ENCODE measurements around the gene PLPP1. TPM values are rescaled to one million over a fixed set of nuclear protein-coding genes. Genes with fewer than 3 reads are reported as not detected.

The PLPP1 gene
- total RNA-seq (2022; extraction: Qiagen RNA extraction), result 29.9 to 39.8 TPM (median 35.5 TPM) in 5 replicates

GRCh38 chr5:55534436-55535198 is at the start of gene PLPP1:
Gene PLPP1 (minus strand): TSS chr5:55534964. CDS start chr5:55534629, 335 bp downstream.

Other genes with a start within 250 kb of the PLPP1 start
- 20.3 to 27.7 TPM (median 22.4 TPM) in 5 replicates for gene DHX29, start 227.3 kb downstream of the PLPP1 start, total RNA-seq (2022; extraction: Qiagen RNA extraction)
- gene MTREX, start 227.0 kb downstream of the PLPP1 start, total RNA-seq (2022; extraction: Qiagen RNA extraction), result 29.1 to 61.5 TPM (median 34.0 TPM) in 5 replicates
- gene SLC38A9, start 177.4 kb upstream of the PLPP1 start, total RNA-seq (2022; extraction: Qiagen RNA extraction), result 20.1 to 33.6 TPM (median 23.2 TPM) in 5 replicates
- gene DDX4, start 203.1 kb upstream of the PLPP1 start, total RNA-seq (2022; extraction: Qiagen RNA extraction), result 0.05 to 0.08 TPM in 2 of 5 replicates, not detected in the others

All from A549 treated with Hydrocortisone at 1 μM for 4 hours (cell line).